VCaP (cell line): ENCODE results near the gene PKNOX2.
A peak's percentile ranks its signal among the peaks of the same experiment; 100 is the strongest.

ENCODE experiments used
- H3K27ac ChIP-seq: fragments of 450-650 bp; 2 replicates; pipeline ENCODE4 v1.5.1; 2017
- CTCF ChIP-seq: fragments of 450-650 bp; conservative IDR thresholded peaks from 2 replicates; pipeline ENCODE4 v1.5.1; 2017; ENCODE audit warnings: mild to moderate bottlenecking, moderate library complexity

The PKNOX2 gene

DNA sequence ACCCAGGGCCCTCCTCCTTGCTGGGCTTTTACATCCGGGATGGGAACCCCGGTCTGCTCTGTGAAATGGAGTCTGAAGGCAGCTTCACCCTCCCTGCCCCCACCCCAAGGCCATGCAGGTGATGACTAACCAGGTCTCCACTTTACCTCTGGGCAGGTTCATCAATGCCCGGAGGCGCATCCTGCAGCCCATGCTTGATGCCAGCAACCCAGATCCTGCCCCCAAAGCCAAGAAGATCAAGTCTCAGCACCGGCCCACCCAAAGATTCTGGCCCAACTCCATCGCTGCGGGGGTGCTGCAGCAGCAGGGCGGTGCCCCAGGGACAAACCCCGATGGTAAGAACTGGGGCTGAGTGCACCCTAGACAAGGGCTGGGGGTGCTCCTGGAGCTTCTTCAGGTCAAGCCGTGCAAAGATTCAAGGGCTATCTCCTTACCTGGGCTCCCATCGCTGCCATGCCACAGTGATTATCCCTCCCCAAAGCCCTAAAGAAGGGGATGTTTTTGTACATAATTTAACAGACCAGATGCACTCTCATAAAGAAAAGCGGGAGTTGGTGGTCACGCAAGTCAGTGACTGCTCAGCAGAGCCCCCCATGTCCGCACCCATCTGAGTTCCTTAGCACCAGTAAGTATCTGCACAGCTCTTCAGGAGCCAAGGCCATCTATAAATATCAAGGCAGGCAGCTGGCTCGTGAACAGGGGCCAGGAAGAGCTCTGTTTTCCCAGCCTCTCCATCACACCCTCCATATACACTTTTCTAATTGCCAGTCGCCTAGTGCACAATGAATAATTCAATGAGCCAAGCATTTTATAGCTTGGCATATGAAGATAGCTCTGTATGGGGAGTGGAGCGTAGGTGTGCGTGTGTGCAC lies 265.5 kb downstream of the PKNOX2 start:
- no peak overlapping the region for H3K27ac ChIP-seq
- no peak for TF ChIP-seq CTCF

DNA sequence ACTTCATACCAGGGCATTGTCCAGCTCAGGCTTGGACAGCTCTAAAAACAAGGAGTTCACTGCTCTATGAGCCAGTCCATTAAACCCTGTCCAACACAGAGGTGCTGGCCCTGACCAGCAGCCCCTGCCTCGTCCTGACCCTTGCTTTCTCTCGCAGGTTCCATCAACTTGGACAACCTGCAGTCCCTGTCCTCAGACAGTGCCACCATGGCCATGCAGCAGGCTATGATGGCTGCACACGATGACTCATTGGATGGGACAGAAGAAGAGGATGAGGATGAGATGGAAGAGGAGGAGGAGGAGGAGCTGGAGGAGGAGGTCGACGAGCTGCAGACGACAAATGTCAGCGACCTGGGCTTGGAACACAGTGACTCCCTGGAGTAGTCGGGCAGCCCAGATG lies 266.5 kb downstream of the PKNOX2 start:
- H3K27ac ChIP-seq = no peak overlapping the region
- no peak for TF ChIP-seq CTCF

- TF ChIP-seq CTCF = no peak
- H3K27ac ChIP-seq = no peak overlapping the region
Measured at GRCh38 chr11:125431481-125431880, 266.9 kb downstream of the PKNOX2 start.

GRCh38 chr11:125433454-125434121 lies 269.0 kb downstream of the PKNOX2 start:
- no peak overlapping the region; the same call in 1 of the 2 replicates for H3K27ac ChIP-seq
- TF ChIP-seq CTCF = peak; percentile 88

DNA sequence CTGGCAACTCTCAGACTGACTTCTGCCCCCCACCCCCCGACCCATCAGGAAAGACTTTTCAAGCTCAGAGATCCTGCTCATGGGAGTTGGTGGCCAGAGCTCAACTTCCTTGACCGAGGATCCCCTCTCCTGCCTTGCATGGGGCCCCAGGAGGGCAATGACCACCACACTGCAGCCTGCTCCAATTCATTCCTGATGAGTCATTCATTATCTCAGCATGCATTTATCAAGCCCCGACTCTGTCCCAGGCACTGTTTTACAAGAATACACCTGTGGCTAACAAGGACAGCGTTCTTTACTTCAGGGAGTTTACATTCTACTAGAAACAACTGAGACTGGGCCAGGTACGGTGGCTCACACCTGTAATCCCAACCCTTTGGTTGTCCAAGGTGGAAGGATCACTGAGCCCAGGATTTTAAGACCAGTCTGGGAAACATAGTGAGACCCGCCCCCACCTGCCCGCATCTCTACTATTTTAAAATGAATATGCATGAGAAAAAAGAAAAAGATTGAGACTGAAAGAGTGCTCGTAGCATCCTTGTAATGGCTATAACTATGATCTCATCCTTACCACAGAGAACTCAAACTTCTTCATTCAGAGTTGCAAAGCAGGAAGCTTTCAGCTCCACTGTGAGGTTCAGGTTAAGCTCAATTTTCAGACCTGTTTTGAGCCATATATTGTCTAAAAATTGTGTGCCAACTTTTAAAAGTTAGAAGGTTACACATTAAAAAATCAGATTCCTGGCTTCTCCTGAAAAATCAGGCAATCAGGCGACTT lies 271.1 kb downstream of the PKNOX2 start:
- no peak for TF ChIP-seq CTCF
- H3K27ac ChIP-seq = no peak overlapping the region

DNA sequence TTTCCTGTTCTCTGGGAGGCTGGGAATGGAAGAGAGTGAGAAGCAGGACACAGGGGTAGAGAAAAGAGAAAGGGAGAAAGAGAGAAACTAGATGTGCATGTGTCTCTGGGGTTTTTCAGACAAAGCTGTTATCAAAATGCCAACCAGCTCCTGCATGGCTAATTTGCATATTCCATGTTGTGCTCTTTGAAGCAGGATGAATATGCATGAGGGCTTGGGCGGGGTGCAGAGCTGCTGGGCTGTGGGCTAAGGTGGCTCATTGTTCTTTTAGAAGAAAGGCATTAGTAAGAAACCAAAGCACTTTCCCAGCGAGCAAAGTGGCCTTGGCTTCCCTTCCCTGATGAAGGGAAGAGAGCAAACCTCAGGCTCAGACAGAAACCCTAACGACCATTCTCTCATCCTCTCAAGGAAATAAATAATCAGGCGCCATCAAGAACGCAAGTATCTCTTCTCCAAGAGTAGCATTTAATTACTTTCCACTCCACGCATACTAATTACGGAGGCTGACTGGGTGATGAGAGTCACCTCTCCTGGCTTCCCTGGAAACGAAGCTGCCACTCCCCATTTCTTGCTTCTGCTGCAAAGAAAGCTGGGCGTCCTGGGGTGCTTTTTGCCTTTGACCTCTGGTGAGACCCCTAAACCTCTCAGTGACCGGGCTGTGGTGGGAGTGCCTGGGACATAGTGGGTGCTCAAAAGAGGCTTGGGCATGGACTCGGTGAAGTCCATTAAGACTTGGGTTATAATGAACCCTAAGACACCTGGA lies 277.3 kb downstream of the PKNOX2 start:
- TF ChIP-seq CTCF = no peak
- H3K27ac ChIP-seq = no peak overlapping the region
